Kidney glomerular epithelial cell (primary cell): ENCODE results near the gene FAM50B.

Source experiments
- DNase-seq: peaks from one replicate; lab custom pipeline; 2025; lab: John Stamatoyannopoulos, UW

FAM50B gene

DNA sequence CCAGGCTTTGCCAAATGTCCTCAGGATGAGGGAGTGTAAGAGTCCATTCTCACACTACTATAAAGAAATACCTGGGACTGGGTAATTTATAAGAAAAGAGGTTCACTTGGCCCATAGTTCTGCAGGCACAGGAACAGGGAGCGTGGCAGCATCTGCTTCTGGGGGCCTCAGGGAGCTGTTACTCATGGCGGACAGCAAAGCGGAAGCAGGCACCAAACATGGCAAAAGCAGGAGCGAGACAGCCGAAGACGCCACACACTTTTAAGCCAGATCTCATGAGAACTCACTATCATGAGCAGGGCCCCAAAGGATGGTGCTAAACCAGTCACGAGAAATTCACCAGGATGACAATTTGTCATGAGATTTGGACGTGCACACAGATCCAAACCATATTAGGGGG is 22.8 kb downstream of the FAM50B start:
- no peak for DNase-seq

DNA sequence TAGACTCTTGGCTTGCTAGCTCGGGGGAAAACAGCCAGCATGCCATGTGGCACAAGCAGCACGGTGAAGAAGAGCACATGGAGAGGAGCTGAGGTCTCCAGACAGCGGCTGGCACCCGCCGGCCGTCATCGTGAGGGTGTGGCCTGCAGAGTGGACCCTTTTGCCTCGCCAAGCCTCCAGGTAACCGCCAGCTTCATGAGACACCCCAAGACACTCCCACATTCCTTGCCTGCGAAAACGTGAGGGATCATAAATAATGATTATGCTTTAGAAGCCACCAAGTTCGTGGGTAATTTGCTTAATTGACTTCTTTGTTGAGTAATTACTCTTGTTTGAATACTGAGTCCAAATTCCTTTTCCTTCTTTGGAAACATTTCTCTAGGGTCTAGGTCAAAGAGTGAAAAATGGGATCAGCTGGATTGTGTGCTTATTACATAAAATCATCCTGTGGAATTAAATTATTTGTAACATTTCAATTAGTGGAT is 23.2 kb downstream of the FAM50B start:
- no peak for DNase-seq

GRCh38 chr6:3873051-3873450 is 23.9 kb downstream of the FAM50B start:
- no peak for DNase-seq

- DNase-seq: no peak
Observed at GRCh38 chr6:3874069-3874468, 24.9 kb downstream of the FAM50B start.

GRCh38 chr6:3875486-3875885 is 26.3 kb downstream of the FAM50B start:
- no peak for DNase-seq

- DNase-seq: no peak
Observed at GRCh38 chr6:3876101-3876500, 26.9 kb downstream of the FAM50B start.

- no peak for DNase-seq
Observed at GRCh38 chr6:3876866-3877265, 27.7 kb downstream of the FAM50B start.

- no peak for DNase-seq
Observed at GRCh38 chr6:3878048-3878666, 29.0 kb downstream of the FAM50B start.

- no peak for DNase-seq
Observed at GRCh38 chr6:3879194-3879952, 30.2 kb downstream of the FAM50B start.

DNA sequence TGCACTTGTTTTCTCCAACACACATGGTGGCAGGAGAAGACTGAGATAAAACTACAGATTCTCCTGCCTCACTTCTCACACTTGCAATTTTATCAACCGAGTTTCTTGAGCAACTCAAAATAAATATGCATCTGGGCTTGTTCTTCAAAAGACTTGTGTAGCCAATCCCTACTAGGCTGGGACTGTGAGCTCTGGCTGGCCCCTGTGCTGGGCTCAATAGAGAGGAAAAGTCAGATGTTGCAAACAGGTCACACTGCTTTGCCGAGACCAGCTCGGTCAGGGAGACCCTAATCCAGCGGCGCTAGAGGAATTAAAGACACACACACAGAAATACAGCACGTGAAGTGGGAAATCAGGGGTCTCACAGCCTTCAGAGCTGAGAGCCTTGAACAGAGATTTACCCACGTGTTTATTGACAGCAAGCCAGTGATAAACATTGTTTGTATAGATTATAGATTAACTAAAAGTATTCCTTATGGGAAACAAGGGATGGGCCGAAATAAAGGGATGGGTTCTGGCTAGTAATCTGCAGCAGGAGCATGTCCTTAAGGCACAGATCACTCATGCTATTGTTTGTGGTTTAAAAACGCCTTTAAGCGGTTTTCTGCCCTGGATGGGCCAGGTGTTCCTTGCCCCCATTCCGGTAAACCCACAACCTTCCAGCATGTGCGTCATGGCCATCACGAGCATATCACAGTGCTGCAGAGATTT is 32.7 kb downstream of the FAM50B start:
- DNase-seq: no peak

GRCh38 chr6:3882431-3882830 is 33.3 kb downstream of the FAM50B start:
- no peak for DNase-seq

DNA sequence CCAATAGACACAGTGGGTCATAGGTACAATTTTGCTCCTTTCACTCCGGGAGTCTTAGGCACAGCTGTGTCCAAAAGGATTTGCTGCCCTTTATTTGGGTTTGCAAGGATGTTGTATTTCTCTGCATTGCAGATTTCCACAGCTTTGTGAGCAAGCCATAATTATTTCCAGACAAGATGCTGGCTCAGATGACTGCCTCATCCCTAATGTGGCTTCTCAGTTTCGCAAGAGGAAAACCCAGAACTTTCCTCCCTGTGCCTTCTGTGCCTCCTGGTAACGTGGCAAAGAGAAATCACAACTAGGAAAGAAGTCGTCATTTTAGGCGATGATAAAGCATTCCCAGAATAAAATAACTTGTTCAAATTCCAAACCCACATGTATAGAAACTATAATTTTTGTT is 33.7 kb downstream of the FAM50B start:
- no peak for DNase-seq

- peak; percentile 90 for DNase-seq
Observed at GRCh38 chr6:3884007-3884745, 35.0 kb downstream of the FAM50B start.

- no peak for DNase-seq
Observed at GRCh38 chr6:3885262-3886036, 36.3 kb downstream of the FAM50B start.

GRCh38 chr6:3887150-3887700 is 38.1 kb downstream of the FAM50B start:
- DNase-seq: no peak

- no peak for DNase-seq
Observed at GRCh38 chr6:3888153-3888957, 39.2 kb downstream of the FAM50B start.

- DNase-seq: no peak
Observed at GRCh38 chr6:3890047-3890446, 40.9 kb downstream of the FAM50B start.

DNA sequence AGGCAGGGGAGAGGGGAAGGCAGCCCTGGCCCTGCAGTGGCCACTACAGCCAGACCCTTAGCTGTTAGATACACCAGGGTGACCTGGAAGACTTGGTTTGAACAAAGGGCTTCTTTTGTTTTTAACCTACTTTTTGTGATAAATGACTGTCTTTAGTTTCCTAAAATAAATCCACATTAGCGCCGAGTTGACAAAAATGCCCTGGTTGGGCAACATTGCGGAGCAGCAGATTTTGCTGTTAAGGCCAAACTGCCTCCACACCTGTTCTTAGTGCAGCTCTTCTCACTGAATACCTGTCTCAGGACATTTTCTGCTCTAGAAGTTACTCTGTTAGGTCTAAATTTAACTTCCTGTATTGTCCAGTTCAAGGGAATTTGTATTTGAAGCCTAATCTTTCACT is 42.7 kb downstream of the FAM50B start:
- DNase-seq: no peak

DNA sequence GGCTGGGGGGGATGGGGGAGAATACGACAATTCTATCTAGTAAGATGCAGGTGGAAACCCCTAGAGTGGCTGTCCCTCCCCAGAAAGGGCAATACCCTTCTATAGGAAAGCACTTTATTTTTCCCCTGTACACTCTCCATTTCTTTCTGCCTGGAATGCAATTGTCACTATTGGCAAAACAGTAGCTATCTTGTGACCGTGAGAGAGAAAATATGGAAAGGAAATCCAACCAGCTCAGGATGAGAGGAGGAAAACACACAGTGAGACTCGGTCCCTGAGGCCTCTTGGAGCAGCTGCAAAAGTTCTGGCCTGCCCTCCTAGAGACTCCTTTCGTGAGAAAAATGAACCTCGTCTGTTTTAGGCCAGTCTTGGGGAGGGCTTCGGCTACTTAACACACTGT is 43.4 kb downstream of the FAM50B start:
- no peak for DNase-seq

DNA sequence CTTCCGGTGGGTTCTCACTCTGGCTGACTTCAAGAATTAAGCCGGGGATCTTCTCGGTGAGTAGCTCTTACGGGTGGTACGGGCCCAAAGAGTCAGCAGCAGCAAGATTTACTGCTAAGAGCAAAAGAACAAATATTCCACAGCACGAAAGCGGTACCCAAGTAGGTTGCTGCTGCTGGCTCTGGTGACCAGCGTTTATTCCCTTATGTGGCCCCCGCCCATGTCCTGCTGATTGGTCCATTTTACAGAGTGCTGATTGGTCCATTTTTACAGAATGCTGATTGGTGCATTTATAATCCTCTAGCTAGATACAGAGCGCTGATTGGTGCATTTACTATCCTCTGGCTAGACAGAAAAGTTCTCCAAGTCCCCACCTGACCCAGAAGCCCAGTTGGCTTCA is 44.3 kb downstream of the FAM50B start:
- no peak for DNase-seq
